HCT116 (cell line): ENCODE results near the gene KLHL6. TPM values are rescaled to one million over a fixed set of nuclear protein-coding genes. Genes with fewer than 3 reads are reported as not detected.

Experiments used
- ATAC-seq: fragments of 200-7000 bp; cut with Tn5 transposase; 2 replicates; pipeline ENCODE4 v1.9.1; 2020; ENCODE audit warnings: mild to moderate bottlenecking, moderate library complexity
- BruUV-seq: library from RNA; stranded (reverse); fragments of 400-500 nt; replicated peaks from 2 replicates; lab custom pipeline; 2021; lab: Mats Ljungman, UMichigan
- CTCF ChIA-PET: fragments of 300-600 bp; sonication (Branson Sonifier 250); formaldehyde crosslinking; loops from one replicate; lab custom pipeline; 2021; ENCODE audit warnings: antibody characterized with exemption; lab: Charles Lee
- POLR2A ChIA-PET: fragments of 300-600, 350-600 bp; sonication (Branson Sonifier 250); formaldehyde crosslinking; loops from one replicate; lab custom pipeline; 2021; ENCODE audit warnings: antibody characterized with exemption; lab: Charles Lee
- RAD21 ChIA-PET, 2 experiments: fragments of 300-600 bp; sonication (Branson Sonifier 250); formaldehyde crosslinking; loops; one replicate each; lab custom pipeline; 2023; ENCODE audit warnings: low total read pairs in 2 of 2; ENCODE audit not compliant: uncharacterized antibody in 2 of 2, unreplicated experiment in 2 of 2, low non-redundant PET in 1 of 2; lab: Charles Lee
- DNase-seq: peaks from one replicate; pipeline ENCODE4 v3.0.0-alpha.2; 2010; ENCODE audit warnings: low read depth, low spot score
- H2AFZ ChIP-seq: fragments of 200-600 bp; shearing (Covaris generic), sonication (generic); 2 replicates; pipeline ENCODE4 v1.6.1; 2017; ENCODE audit warnings: low read depth, mixed run types, mixed read lengths, antibody characterized with exemption, low read length; ENCODE audit not compliant: poor library complexity, severe bottlenecking
- H3K27ac ChIP-seq: 2 replicates; pipeline ENCODE4 v1.5.1; 2012; ENCODE audit warnings: low read depth, low read length
- H3K27me3 ChIP-seq: fragments of 200-600 bp; sonication (generic); 2 replicates; pipeline ENCODE4 v1.6.1; 2016; ENCODE audit warnings: mixed run types, low read length, mixed read lengths; ENCODE audit not compliant: insufficient read depth
- H3K36me3 ChIP-seq, 2 experiments: fragments of 200-500 bp in 1 of 2; fragments of 200-600 bp in 1 of 2; sonication (Bioruptor generic) in 1 of 2; sonication (generic) in 1 of 2; 2 replicates each; pipeline versions ENCODE4 v1.5.1 to v1.6.1; 2014 to 2016; ENCODE audit warnings: low read length in 2 of 2, inconsistent platforms in 1 of 2, mixed read lengths in 1 of 2, mixed run types in 1 of 2; ENCODE audit not compliant: insufficient read depth in 2 of 2, control insufficient read depth in 1 of 2
- H3K4me1 ChIP-seq, 2 experiments: fragments of 200-600 bp in 1 of 2; sonication (generic) in 1 of 2; 2 replicates each; pipeline versions ENCODE4 v1.5.1 to v1.6.1; 2012 to 2017; ENCODE audit warnings: low read length in 2 of 2, inconsistent platforms in 1 of 2, mild to moderate bottlenecking in 1 of 2, mixed read lengths in 1 of 2, mixed run types in 1 of 2, moderate library complexity in 1 of 2; ENCODE audit not compliant: insufficient read depth in 2 of 2, control insufficient read depth in 1 of 2
- H3K4me2 ChIP-seq: fragments of 200-600 bp; sonication (generic); 2 replicates; pipeline ENCODE4 v1.6.1; 2017; ENCODE audit warnings: mixed run types, low read length, mixed read lengths
- H3K4me3 ChIP-seq, 2 experiments: fragments of 200-600 bp in 1 of 2; sonication (generic) in 1 of 2; replicated peaks in 1 of 2; 2 replicates each; pipeline ENCODE4 v1.5.1; 2011 to 2016; ENCODE audit warnings: low read length in 2 of 2, control low read depth in 1 of 2, low read depth in 1 of 2, mild to moderate bottlenecking in 1 of 2, mixed read lengths in 1 of 2, mixed run types in 1 of 2
- H3K79me2 ChIP-seq: fragments of 200-600 bp; sonication (generic); 2 replicates; pipeline ENCODE4 v1.6.1; 2017; ENCODE audit warnings: mild to moderate bottlenecking, mixed run types, low read length, moderate library complexity, mixed read lengths; ENCODE audit not compliant: insufficient read depth
- H3K9ac ChIP-seq: fragments of 200-600 bp; sonication (generic); 2 replicates; pipeline ENCODE4 v1.6.1; 2016; ENCODE audit warnings: low read length, mixed read lengths
- H3K9me2 ChIP-seq: fragments of 200-600 bp; sonication (generic), shearing (Covaris generic); 2 replicates; pipeline ENCODE4 v1.6.1; 2017; ENCODE audit warnings: mixed run types, mild to moderate bottlenecking, moderate library complexity; ENCODE audit not compliant: insufficient read depth
- H3K9me3 ChIP-seq, 2 experiments: fragments of 200-500 bp in 1 of 2; fragments of 200-600 bp in 1 of 2; sonication (Bioruptor generic) in 1 of 2; sonication (generic) in 1 of 2; 2 replicates each; pipeline ENCODE4 v1.6.1; 2014 to 2017; ENCODE audit warnings: low read length in 2 of 2, mixed read lengths in 2 of 2, inconsistent platforms in 1 of 2, low read depth in 1 of 2, mild to moderate bottlenecking in 1 of 2, mixed run types in 1 of 2, moderate library complexity in 1 of 2; ENCODE audit not compliant: control insufficient read depth in 1 of 2, insufficient read depth in 1 of 2
- H4K20me1 ChIP-seq: fragments of 200-600 bp; sonication (generic), shearing (Covaris generic); 2 replicates; pipeline ENCODE4 v1.6.1; 2017; ENCODE audit warnings: mixed run types, mild to moderate bottlenecking, moderate library complexity; ENCODE audit not compliant: insufficient read depth
- ATF3 ChIP-seq: IDR thresholded peaks from 2 replicates; pipeline ENCODE4 v1.6.1; 2012
- CEBPB ChIP-seq: IDR thresholded peaks from 2 replicates; pipeline ENCODE4 v1.6.1; 2012; ENCODE audit warnings: low read depth
- CTCF ChIP-seq, 3 experiments: fragments of 200-600 bp in 1 of 3; sonication (generic) in 1 of 3; IDR thresholded peaks in 2 of 3; conservative IDR thresholded peaks in 1 of 3; 2 replicates each; pipeline ENCODE4 v1.5.1; 2012 to 2017; ENCODE audit warnings: low read depth in 2 of 3, low read length in 2 of 3, antibody characterized with exemption in 1 of 3, borderline replicate concordance in 1 of 3, control low read depth in 1 of 3, mild to moderate bottlenecking in 1 of 3, mixed read lengths in 1 of 3, mixed run types in 1 of 3, moderate library complexity in 1 of 3; ENCODE audit not compliant: insufficient read depth in 1 of 3
- EGR1 ChIP-seq: IDR thresholded peaks from 2 replicates; pipeline ENCODE4 v1.6.1; 2012; ENCODE audit warnings: low read depth
- ELF1 ChIP-seq: IDR thresholded peaks from 2 replicates; pipeline ENCODE4 v1.6.1; 2012; ENCODE audit warnings: low read depth, borderline replicate concordance
- EZH2 ChIP-seq: fragments of 200-600 bp; sonication (generic); IDR thresholded peaks from 2 replicates; pipeline ENCODE4 v1.6.1; 2017; ENCODE audit warnings: antibody characterized with exemption, mixed run types
- MAX ChIP-seq: IDR thresholded peaks from 2 replicates; pipeline ENCODE4 v1.6.1; 2012
- POLR2A ChIP-seq: IDR thresholded peaks from 2 replicates; pipeline ENCODE4 v1.7.0; 2011; ENCODE audit warnings: borderline replicate concordance; ENCODE audit not compliant: insufficient read depth, insufficient read length; ENCODE audit errors: extremely low read depth
- SIN3A ChIP-seq: IDR thresholded peaks from 2 replicates; pipeline ENCODE4 v1.6.1; 2012; ENCODE audit warnings: low read depth
- SRF ChIP-seq: IDR thresholded peaks from 2 replicates; pipeline ENCODE4 v1.6.1; 2012; ENCODE audit warnings: low read depth
- TCF7L2 ChIP-seq: IDR thresholded peaks from 2 replicates; pipeline ENCODE4 v1.7.0; 2011; ENCODE audit warnings: borderline replicate concordance, inconsistent platforms; ENCODE audit not compliant: insufficient read depth, insufficient read length; ENCODE audit errors: extremely low read depth
- ZNF274 ChIP-seq: fragments of 200-500 bp; sonication (Bioruptor generic); IDR thresholded peaks from 2 replicates; pipeline ENCODE4 v1.6.1; 2014; ENCODE audit warnings: mild to moderate bottlenecking, low read depth, low read length, inconsistent platforms
- intact Hi-C: fragments of 100-400 bp; cut with micrococcal nuclease; formaldehyde crosslinking; loops from 2 replicates; pipeline ENCODE4 v1.10.0; 2022
- total RNA-seq: library from RNA; stranded (reverse); gene quantifications from one replicate; pipeline ENCODE4 v1.2.1, GENCODE V29; 2021; ENCODE audit not compliant: unreplicated experiment

KLHL6 gene
- total RNA-seq, 1 experiment from 2014 or later, result 0.15 TPM

DNA sequence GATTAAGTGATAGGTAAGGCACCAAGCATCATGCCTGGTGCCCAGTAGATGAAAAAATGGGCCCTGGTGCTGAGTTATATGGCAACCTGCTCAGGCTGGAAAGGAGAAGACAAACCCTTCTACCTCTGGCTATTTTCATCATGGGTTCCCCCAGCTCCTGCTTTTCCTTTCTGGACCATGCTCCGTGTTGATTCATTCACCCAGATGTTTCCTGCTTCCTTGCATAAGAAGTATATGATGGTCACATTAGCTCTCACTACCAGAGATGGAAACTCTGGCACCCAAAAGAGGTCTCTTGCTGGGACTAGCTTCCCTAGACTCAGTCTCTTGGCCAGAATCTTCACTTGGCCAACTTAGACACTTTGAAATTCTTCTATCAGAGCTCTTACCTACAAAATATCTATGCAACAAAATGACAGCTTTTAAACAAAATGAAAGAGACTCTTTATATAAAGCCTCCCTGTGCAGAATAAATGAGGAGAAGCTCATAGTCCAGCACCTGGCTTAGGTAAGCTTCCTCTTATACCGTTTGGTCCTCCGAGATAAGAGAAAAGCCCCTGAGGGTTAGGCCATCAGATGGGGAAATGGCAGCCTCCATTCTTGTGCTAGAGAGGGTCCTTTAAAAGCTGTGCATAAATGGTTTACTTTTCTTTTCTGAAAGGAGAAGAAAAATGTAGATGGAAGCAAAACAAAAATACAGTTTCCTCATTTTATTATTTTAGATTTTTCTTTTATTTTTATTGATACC, 80.3 kb downstream of the KLHL6 start:
- Histone ChIP-seq H3K9me3 (no peaks in the 10 kb centered on the region), H3K9me2 (no peaks in the 10 kb centered on the region), H3K4me1 (peaks cover 0 to 4% of the 10 kb centered on the region in 2 experiments; a peak in 2 of 4 replicates), H2AFZ (no peak overlapping the region), H3K79me2 (no peaks in the 10 kb centered on the region), H3K4me2 (no peak overlapping the region), H3K9ac (no peak overlapping the region), H3K27me3 (no peaks in the 10 kb centered on the region), H3K4me3 (no peak overlapping the region), H3K27ac (no peak overlapping the region), H4K20me1 (no peaks in the 10 kb centered on the region)
- BruUV-seq, result no TSS peak
- no peak for DNase-seq
- intact Hi-C loops, result no loop called here
- ChIA-PET RAD21 (interaction anchor here in 1 of 2 experiments (1.1 kb wide), 1 partner anchor 291 kb away, joined by 4 read pairs; no protein-coding TSS in a partner anchor), POLR2A (no interaction called here)
- no peak for TF ChIP-seq ZNF274
- TF ChIP-seq ELF1, result no peak
- no peak for TF ChIP-seq EGR1
- no peak for TF ChIP-seq MAX
- TF ChIP-seq ATF3, result no peak
- TF ChIP-seq, all 23 proteins: peak for 0
- no peak for ATAC-seq
- no peaks in the 10 kb centered on the region for H3K36me3 ChIP-seq
- CTCF ChIA-PET, result interaction anchor here (1.4 kb wide), 1 partner anchor 292 kb away, joined by 3 read pairs; no protein-coding TSS in a partner anchor

GRCh38 chr3:183473969-183474368, 81.5 kb downstream of the KLHL6 start:
- H3K36me3 ChIP-seq, result no peaks in the 10 kb centered on the region
- H3K27me3 ChIP-seq, result no peaks in the 10 kb centered on the region
- peaks cover 3 to 6% of the 10 kb centered on the region in 2 experiments; a peak in 3 of 4 replicates for H3K4me1 ChIP-seq
- RAD21 ChIA-PET, result no interaction called here
- no peak overlapping the region for H2AFZ ChIP-seq
- no peak for TF ChIP-seq MAX
- no peak for TF ChIP-seq EZH2
- no peak for TF ChIP-seq ZNF274
- TF ChIP-seq POLR2A, result no peak
- no peak for TF ChIP-seq CTCF (IDR thresholded peaks at IDR 0.05 in 2 of 3, conservative IDR thresholded peaks at IDR 0.05 in 1 of 3; ENCODE audit: borderline replicate concordance in 1 of 3, insufficient read depth in 1 of 3, low read depth in 2 of 3, low read length in 2 of 3)
- no peak for TF ChIP-seq SIN3A
- TF ChIP-seq CEBPB, result no peak
- no peak for TF ChIP-seq TCF7L2
- TF ChIP-seq EGR1, result no peak
- TF ChIP-seq SRF, result no peak
- no peak overlapping the region for H3K9ac ChIP-seq
- ATAC-seq, result no peak
- BruUV-seq, result no TSS peak
- intact Hi-C loops, result no loop called here
- H3K9me2 ChIP-seq, result no peaks in the 10 kb centered on the region
- no peaks in the 10 kb centered on the region for H3K9me3 ChIP-seq
- no peak overlapping the region for H3K27ac ChIP-seq
- CTCF ChIA-PET, result no interaction called here
- DNase-seq, result no peak
- H3K4me2 ChIP-seq, result no peak overlapping the region
- H4K20me1 ChIP-seq, result no peaks in the 10 kb centered on the region
- POLR2A ChIA-PET, result no interaction called here
- no peak overlapping the region for H3K4me3 ChIP-seq
- H3K79me2 ChIP-seq, result no peaks in the 10 kb centered on the region
